DMS153 (cell line): ENCODE data around the gene TCHH.
"Not testable (repeated sequence)": the region's sequence is repeated elsewhere in the genome, so short reads cannot be mapped to it uniquely, and the experiment has no call there.

Experiments
- DNase-seq: peaks from one replicate; lab custom pipeline; 2025; lab: John Stamatoyannopoulos, UW

TCHH gene, protein sequence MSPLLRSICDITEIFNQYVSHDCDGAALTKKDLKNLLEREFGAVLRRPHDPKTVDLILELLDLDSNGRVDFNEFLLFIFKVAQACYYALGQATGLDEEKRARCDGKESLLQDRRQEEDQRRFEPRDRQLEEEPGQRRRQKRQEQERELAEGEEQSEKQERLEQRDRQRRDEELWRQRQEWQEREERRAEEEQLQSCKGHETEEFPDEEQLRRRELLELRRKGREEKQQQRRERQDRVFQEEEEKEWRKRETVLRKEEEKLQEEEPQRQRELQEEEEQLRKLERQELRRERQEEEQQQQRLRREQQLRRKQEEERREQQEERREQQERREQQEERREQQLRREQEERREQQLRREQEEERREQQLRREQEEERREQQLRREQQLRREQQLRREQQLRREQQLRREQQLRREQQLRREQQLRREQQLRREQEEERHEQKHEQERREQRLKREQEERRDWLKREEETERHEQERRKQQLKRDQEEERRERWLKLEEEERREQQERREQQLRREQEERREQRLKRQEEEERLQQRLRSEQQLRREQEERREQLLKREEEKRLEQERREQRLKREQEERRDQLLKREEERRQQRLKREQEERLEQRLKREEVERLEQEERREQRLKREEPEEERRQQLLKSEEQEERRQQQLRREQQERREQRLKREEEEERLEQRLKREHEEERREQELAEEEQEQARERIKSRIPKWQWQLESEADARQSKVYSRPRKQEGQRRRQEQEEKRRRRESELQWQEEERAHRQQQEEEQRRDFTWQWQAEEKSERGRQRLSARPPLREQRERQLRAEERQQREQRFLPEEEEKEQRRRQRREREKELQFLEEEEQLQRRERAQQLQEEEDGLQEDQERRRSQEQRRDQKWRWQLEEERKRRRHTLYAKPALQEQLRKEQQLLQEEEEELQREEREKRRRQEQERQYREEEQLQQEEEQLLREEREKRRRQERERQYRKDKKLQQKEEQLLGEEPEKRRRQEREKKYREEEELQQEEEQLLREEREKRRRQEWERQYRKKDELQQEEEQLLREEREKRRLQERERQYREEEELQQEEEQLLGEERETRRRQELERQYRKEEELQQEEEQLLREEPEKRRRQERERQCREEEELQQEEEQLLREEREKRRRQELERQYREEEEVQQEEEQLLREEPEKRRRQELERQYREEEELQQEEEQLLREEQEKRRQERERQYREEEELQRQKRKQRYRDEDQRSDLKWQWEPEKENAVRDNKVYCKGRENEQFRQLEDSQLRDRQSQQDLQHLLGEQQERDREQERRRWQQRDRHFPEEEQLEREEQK (N-terminal part only)

DNA sequence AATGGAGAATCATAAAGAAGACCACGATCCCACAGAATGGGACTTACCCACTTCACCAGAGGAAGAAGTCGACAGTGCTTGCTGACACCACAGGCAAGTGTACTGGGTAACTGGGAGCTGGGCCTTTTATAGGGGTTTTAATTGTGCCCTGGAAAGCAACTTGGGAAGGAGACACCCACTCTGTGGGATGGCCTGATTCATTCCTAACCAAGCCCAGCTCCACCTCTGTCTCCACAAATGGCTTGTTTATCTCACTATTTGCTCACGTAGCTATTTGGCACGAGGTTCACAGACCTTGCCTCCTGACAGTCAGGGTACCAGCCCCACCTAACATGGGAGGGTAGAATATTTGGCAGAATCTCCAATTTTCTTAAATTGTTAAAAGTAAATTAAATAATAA, at the start of gene TCHH:
Gene TCHH (minus strand): TSS at position 101 of the 400 bp plus-strand sequence. CDS start 1,364 bp downstream, outside the sequence.
- no peak for DNase-seq

DNA sequence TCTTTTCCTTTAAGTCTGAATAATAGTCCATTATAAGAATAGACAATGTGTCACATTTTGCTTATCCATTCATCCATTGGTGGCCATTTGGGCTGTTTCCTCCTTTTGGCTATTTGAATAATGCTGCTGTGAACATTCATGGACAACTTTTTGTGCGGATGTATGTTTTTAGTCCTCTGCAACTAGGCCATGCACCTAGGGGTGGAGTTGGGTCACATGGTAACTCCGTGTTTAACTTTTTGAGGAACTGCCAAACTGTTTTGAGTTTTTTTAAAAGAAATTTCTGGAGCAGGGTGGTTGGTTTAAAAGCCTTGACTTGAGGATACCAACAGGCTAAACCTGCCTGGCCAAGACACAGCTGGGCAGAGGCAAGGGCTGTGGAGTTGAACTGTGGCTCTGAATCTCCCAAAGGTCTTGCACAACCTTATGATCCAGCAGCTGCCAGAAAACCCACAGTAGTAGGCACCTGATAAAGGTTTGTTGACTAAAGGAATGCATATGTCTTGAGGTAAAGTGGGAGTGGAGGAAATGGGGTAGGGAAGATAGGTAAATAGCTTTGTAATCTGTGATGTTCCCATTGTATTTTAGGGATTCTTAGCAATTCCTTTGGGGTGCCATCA, 49.4 kb upstream of the TCHH start:
- no peak for DNase-seq

DNA sequence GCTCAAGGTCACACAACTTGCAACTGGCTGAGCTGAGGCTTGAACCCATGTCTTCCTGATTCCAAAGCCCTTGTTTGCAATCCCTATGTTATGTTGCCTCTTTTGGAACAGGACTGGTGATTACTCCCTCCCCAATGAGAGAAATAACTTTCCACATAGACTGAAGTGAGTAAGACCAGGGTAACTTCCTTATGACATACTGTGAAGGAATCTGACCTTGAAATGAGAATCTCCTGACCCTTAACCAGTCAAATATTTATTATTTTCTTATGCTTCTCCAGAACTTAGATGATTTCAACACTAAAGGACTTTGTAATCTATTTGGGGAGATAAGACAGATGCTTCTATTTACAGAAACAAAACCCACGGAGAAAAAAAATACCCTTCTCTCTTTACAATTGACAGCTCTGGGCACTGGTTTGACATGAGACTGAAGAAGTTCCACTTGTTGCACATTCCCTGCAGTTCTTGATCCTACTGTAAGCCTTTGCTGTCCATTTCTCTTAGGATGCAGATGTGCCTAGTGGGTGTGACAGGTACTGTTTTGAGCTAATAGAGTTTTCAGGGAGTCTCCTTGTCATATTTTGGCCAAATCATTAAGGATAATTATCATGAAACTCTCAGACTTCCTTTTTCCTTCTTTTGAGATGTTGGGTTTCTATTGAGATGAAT, 47.7 kb upstream of the TCHH start:
- DNase-seq, result no peak

DNA sequence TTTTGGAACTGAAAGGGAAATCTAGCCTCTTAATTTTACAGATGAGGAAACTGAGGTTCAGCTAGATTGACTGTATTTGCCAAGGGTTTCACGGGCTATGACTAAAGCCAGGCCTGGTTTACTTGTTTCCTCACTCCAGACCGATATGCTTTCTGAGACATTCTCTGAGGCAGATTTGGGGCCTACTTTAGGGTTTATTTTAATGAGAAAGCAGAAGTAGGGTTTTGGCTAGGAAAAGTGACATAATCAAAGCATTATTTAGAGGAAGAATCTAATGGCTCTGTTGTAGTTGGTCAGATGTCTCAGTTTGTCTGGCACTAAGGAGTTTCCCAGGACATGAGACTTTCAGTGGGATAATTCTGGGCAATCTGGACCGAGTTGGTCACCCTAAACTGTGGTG, 45.3 kb upstream of the TCHH start:
- no peak for DNase-seq

DNA sequence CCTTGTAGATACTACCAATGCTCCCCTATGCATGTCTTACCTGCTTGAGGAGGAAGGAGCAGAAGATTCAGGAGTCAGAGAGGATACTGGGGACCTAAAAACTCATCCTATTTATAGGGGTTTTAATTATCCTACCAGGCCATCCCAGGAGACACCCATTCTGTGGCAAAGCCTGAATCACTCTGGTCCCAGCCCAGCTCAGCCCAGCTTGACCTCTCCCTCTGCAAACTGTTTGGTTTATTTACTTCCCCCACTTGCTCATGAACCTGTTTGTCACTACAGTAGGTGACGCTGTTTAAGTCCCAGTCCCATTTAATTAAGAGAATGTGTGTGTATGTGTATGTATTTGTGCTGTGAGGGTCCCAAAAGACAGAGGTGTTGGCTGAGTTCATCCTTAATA, 43.9 kb upstream of the TCHH start, which contains the start of gene RPTN:
Gene RPTN (minus strand): TSS at position 85 of the 400 bp plus-strand sequence. CDS start 1,339 bp downstream, outside the sequence.
- DNase-seq, result no peak

DNA sequence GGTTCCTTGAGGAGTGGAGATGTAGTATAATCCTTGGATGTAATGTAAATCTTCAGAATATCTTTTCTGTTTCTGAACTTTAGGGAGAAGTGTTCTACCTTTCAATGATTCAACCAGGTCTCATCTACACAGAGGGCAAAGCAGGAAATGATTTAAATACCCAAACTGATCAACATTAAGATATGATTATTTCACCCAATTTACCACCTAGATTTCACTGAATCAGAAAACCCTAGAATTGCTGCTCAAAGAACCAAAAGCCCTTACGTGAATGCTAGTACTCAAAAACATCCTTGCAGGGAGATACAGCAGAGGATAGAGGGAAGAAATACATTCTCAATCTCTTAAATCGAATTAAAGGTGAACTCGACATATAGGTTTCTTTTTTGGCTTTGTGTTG, 38.8 kb upstream of the TCHH start:
- no peak for DNase-seq

DNA sequence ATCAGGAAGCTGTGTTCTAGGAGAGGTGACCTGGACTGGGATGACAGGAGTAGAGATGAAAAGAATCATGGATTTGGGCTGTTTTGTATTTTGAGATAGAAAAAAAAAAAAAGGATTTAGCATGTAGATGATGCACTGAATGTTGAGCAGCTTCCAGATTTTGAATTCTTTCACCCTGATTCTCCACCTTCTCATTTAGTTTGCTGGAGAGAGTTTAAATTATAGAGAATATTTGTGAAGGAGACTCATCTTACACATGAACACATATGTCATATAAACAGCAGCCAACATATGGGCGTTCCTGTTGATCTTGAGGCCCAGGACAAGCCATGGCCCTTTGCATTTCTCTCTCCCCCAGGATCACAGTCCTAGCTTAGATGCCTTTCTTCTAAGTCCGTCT, 36.4 kb upstream of the TCHH start:
- DNase-seq, result no peak

DNA sequence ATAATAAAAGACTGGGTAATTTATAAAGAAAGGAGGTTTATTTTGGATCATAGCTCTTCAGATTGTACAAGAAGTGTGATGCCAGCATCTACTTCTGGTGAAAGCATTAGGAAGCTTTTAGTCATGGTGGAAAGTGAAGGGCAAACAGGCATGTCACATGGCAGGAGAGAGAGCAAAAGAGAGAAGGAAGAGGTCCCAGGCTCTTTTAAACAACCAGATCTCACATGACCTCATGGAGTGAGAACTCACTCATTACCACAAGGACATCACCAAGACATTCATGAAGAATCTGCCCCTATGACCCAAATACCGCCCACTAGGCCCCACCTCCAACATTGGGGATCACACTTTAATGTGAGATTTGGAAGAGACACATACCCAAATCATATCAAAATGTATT, 33.7 kb upstream of the TCHH start:
- DNase-seq, result no peak

DNA sequence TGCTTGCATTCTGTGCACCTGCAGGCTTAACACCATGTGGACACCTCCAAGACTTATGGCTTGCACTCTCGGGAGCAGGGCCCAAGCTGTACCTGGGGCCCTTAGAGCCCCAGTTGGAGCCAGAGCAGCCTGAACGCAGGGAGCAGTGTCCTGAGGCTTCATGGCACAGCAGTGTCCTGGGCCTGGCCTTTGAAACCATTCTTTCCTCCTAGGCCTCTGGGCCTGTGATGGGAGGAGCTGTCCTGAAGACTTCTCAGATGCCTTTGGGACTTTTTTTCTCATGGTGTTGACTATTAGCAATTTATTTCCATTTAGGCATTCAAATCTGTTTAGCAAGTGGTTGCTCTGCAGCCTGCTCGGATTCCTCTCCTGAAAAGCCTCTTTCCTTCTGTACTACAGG, 32.8 kb upstream of the TCHH start:
- no peak for DNase-seq

DNA sequence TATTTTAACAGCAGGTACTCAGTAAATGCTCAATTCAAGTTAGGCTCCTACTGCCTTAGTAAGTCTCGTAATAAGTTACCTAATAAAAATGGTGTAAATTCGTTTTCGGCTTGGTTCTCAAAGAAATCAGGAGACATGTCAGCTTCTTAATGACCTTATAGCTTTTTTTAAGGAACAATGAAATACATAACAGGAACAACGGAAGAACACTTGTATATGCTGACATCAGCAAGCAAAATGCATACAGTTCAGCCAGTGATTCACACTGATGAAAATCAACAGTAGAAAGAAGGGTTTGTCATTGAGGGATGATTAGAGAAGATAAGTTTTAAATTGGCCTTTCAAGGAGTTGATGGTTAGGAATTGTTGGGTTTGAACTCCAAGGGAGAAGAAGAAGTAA, 30.5 kb upstream of the TCHH start:
- DNase-seq, result no peak

DNA sequence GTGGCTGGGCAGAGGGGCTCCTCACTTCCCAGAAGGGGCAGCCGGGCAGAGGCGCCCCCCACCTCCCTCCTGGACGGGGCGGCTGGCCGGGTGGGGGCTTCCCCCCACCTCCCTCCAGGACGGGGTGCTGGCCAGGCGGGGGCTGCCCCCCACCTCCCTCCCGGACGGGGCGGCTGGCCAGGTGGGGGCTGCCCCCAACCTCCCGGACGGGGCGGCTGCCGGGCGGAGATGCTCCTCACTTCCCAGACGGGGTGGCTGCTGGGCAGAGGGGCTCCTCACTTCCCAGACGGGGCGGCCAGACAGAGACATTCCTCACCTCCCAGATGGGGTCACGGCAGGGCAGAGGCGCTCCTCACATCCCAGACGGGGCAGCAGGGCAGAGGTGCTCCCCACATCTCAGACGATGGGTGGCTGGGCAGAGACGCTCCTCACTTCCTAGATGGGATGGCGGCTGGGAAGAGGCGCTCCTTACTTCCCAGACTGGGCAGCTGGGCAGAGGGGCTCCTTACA, 29.5 kb upstream of the TCHH start:
- not testable (repeated sequence) for DNase-seq

DNA sequence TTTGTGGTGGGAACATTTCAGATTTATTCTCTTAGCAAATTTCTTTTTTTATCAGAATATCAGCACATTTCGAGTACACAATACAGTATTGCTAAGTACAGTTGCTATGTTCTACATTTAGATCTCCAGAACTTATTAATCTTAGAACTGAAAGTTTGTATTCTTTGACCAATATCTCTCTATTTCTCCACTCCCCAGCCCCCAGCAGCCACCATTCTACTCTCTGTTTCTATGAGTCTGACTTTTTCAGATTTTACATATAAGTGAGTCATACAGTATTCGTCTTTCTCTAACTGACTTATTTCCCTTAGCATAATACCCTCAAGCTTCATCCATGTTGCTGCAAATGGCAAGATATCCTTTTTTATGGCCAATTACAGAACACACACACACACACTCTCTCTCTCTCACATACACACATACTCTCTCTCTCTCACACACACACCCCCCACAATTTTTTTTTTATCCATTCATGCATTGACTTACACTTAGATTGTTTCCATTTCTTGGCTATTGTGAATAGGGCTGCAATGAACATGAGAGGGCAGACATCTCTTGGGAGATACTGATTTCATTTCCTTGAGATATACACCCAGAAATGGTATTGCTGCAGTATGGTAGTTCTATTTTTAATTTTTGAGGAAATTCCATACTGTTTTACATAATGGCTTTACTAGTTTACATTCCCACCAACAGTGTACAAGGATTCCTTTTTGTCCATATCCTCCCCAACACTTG, 28.1 kb upstream of the TCHH start:
- DNase-seq, result no peak

DNA sequence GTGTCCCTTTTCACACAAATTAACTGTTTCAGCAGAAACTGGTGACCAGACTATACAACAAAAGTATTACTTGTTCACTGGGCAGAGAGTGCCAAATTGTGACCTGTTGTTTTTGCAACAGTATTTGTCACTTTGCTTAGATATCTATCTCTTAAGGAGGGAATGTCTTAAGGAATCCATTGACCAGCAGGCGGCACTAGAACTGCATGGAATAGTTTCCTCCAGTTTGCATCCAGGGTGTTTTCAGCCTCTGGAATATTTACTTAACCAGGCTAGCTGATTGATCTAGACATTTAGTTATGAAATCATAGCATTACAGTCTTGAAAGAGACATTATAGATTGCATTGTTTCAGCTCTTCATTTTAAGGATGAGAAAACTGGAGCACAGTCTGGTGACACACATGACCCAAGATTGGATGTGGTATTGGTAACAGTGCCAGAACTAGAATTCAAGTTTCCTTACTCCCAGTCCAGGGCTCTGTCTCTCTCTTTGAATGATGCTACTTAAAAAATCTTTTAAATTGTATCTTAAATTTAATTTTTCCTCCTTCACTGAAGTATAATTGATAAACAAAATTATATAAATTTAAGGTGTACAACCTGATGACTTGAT, 26.8 kb upstream of the TCHH start:
- DNase-seq, result peak; percentile 21

DNA sequence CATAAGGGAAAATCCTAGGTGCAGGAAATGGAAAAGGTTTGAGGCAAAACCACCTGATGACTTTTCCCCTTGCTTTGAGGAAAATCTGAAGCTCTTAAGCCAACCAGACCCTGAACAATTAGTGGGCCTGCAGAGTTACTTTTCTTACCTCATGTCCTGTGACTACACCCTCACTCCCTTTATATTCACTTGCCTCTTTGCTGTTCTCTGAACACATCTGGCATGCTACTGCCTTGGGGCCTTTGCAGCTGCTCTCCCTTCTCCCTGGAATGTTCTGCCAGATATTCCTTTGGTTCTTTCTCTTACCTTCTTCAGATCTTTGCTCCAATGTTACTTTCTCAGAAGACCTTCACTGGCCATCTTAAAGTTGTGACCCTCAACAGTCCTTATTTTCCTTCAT, 22.0 kb upstream of the TCHH start:
- no peak for DNase-seq

DNA sequence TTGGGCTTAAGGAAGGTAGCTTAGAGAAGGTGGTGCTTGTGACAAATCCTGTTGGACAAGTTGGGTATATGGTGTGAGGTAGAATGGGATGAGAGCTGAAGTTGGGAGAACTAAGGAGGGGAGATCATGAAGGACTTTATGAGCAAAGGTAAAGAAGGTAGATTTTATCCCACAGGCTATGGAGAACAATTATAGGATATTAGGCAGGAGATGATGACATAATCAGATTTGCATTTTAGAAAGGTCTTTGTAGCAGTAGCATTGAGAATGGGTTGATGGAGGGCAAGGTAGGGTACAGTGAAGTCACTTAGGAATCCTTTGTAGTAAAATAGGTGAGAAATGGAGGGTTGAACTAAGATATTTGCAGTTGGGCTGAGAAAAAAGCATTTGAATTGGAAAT, 14.9 kb upstream of the TCHH start:
- DNase-seq, result no peak

DNA sequence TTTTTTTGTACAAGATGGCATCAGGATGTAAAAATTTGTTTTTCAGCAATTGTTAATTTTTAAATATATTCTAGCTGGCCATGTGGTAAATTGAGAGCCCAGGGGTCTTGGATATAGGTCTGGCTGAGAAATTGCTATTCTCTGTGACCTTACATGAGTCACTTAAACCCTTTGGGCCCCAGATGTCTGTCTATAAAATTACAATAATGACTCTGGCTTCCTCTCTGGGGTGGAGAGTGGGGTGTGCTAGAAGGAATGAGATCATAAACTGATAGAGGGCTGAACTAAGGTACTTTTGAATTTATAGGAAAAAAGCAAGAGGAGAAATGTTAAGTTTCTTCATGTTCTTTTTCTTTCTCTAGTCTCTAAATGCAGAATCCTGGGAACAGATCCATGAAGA, 12.4 kb upstream of the TCHH start:
- DNase-seq, result no peak

DNA sequence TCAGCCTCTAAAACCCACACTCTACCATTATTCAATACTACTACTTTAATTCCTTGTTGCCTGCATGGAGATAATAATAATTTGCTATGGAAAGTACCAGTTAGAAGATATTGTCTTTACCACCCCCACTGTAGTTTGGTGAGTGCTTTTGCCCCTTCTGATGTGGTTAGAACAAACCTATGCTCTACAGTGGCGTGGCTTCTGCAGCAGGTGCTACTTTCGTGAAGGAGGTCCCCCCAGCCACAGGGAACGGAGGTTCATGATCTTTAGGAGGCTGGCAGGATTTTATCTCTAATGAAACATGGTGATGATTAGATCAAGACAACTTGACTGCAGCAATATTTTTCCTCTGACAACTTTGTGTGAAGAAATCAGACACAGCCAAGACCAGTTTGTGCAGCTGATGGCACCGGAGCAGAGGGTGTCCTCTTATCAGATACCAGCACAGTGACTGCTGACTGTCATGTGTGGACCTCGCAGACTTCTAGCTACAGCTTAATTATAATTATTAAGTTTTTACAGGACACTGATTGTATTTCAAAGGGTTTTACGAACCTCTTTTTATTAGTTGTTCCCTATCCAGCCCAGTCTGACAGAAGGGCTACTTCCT, 10.7 kb upstream of the TCHH start:
- DNase-seq, result no peak

DNA sequence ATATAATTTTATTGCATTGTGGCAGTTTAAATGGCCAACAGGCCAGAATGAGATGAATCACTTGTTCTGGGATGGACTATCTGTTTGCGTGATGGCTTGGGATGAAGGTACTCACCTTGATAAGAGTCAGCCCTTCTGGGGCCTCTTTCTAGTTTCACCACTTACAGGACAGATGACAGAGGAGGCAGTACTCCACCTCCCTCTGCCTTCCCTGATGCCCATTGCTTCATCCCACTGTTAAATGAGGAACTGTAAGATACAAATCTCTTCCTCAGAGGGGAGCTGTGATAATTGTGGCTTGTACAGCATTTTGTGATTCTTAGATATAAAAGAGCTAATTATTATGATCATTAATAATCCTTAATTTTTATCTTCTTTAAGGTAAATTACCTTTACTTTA, 3.7 kb upstream of the TCHH start:
- no peak for DNase-seq

DNA sequence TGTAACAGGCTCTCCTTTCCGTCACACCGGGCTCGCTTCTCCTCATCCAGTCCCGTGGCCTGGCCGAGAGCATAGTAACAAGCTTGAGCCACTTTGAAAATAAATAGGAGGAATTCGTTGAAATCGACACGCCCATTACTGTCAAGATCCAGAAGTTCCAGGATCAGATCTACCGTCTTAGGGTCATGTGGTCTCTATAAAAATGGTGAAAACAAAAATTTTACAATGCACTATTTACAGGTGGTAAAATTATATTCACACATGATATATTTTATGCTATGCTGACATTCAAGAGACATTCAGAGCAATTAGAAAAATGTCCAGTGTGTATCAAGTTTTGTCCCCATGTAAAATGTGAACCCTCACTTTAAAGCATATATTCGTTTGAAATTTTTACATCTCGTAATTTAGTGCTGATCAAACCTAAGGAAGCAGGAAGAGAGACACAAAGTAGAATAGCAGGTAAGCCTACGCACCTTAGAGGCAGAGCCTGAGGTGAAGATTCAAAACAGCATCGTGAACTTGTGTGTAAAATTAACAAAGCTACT, 2.3 kb downstream of the TCHH start:
- no peak for DNase-seq
